ENCODE measurements around the gene VAV3. TPM values are rescaled to one million over a fixed set of nuclear protein-coding genes. Genes with fewer than 3 reads are reported as not detected.
"Not testable (repeated sequence)": the region's sequence is repeated elsewhere in the genome, so short reads cannot be mapped to it uniquely, and the experiment has no call there.

The VAV3 gene
- total RNA-seq, 1 donor from 2014 or later = 1.1 TPM

DNA sequence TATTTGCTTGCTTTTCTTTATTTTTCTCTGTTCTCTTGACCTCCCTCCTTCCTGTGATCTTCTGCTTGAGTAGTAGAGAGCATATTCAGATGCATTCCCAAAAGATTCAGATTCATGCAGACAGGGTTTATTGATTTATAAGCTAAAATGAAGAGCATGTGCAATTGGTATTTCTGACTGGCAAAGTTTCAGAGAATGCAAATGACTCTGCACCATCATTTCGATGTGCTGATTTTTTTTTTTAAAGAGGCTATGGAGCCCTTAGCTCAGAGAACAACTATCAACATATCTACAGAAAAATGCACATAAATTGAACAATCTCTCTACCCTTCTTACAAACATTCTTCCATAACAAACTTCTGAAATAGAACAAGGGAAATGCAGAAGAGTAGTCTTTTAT lies 312.0 kb downstream of the VAV3 start:
- no peak for DNase-seq (ENCODE audit: low read depth, low spot score)

DNA sequence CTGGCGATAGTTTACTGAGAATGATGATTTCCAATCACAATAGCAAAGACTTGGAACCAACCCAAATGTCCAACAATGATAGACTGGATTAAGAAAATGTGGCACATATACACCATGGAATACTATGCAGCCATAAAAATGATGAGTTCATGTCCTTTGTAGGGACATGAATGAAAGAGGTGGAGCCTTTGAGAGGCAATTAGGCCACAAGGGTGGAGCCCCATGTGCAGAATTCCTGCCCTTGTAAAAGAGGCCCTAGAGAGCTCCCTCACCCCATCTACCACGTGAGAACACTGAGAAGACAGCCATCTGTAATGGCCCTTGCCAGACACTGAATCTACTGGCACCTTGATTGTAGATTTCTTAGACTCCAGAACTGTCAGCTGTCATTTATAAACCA lies 314.2 kb downstream of the VAV3 start:
- DNase-seq (ENCODE audit: low read depth, low spot score) = not testable (repeated sequence)

GRCh38 chr1:107649023-107649422 lies 316.0 kb downstream of the VAV3 start:
- no peak for DNase-seq (ENCODE audit: low read depth, low spot score)

DNA sequence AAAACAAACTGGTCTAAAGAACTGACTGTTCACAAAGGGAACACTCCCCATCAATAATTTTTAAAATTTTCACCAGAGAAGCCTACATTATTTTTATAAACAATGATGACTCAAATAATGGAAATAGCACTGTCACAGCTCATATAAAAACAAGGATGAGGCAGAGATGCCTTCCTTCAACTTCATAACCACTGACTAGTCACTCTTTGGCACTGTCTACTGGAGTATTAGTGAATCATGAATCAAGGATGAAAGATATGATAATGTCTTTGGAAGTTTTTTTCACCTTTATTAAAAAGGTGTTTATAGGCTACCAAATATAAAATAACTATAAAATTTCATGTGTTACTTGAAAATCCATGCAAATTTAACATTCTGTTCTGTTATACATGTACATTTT lies 316.9 kb downstream of the VAV3 start:
- DNase-seq (ENCODE audit: low read depth, low spot score) = no peak

GRCh38 chr1:107647012-107647411 lies 318.0 kb downstream of the VAV3 start:
- no peak for DNase-seq (ENCODE audit: low read depth, low spot score)

GRCh38 chr1:107643766-107644165 lies 321.2 kb downstream of the VAV3 start:
- DNase-seq (ENCODE audit: low read depth, low spot score) = no peak

DNA sequence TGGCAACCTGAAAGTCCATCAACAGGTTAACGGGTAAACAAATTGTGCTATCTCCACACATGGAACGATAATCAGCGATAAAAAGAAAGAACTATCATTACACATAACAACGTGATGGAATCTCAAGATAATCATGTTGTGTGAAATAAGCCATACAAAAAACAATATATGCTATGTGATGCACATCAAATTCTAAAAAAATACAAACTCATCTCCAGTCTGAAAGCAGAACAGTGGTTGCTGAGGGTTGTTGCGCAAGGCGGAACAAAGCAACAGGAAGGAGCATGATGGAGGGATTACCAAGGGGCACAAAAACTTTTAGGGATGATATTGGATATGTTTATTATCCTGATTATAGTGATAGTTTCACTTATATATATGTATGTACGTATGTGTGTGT lies 324.8 kb downstream of the VAV3 start:
- no peak for DNase-seq (ENCODE audit: low read depth, low spot score)

- no peak for DNase-seq (ENCODE audit: low read depth, low spot score)
Observed at GRCh38 chr1:107637101-107637500, 327.9 kb downstream of the VAV3 start.

GRCh38 chr1:107633596-107633995 lies 331.4 kb downstream of the VAV3 start:
- DNase-seq (ENCODE audit: low read depth, low spot score) = no peak

GRCh38 chr1:107626073-107626796 lies 338.7 kb downstream of the VAV3 start:
- DNase-seq (ENCODE audit: low read depth, low spot score) = no peak

- no peak for DNase-seq (ENCODE audit: low read depth, low spot score)
Observed at GRCh38 chr1:107625405-107626029, 339.5 kb downstream of the VAV3 start.

DNA sequence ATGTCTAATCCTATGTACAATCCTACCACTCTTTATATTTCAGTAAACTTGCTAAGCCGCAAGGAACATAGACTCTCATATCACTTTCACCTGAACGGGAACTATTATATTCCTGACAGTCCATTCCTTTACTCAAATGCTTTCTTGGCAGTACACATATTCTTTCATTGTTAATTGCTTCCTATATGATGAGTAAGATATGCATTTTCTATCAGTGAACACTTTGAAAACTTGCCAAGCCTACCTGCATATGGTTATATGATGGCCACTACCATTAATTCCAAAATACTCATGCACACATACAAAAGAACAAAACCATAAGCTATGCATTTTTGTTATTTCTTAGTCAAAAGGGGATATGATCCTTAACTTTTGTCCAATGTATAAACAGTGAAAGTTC lies 341.5 kb downstream of the VAV3 start:
- no peak for DNase-seq (ENCODE audit: low read depth, low spot score)

DNA sequence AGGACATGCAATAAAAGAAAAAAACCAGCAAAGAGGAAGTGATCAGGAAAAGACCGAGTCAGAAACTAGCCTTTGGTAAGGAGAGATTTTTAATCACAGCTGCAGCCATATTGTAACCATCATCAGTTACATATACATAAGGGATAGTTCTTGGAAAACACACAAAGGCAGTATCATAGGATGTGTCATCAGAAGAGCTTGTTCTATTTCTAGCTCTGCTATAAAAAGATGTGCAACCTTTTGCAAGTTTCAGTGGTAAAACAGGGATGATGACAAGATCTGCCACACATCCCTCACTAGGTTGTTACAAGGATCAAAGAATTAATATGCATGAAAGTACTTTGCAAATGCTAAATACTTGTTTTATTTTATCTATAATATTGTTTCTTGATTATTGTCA lies 342.0 kb downstream of the VAV3 start:
- DNase-seq (ENCODE audit: low read depth, low spot score) = no peak

- DNase-seq (ENCODE audit: low read depth, low spot score) = no peak
Observed at GRCh38 chr1:107622535-107622934, 342.4 kb downstream of the VAV3 start.

DNA sequence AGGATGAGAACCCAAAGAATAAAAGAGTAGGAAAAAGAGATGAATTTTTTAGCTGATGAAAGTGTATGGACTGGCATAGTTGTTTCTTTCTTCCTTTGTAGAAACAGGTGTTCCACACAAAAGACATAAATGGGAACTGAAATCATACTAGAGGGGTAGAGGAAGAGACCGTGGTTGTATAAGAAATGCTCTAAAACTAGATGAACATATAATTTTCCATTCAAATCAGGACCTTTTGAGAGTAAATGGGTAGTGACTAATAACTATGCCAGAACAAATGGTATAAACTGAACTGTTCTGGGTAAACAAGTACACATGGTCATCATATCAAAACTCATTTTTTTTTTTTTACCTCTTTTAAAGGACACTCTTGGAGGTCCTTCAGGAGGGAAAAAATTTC lies 344.2 kb downstream of the VAV3 start:
- DNase-seq (ENCODE audit: low read depth, low spot score) = no peak

DNA sequence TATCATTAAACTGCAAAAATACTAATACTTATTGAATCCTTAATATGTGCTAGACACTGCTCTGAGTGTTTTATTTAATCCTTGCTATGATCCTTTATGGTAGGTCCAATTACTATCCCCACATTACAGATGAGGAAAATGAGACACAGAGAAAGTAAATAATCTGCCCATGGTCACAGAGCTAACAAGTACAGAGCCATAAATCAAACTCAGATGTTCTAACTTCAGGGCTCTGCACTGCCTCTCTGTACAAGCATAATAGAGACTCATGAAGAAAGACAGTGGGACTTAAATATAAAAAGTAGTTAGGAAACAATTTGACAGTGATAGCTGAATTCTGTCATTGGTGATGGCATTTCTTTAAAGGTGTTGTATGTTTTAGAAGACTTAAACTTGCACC lies 346.4 kb downstream of the VAV3 start:
- DNase-seq (ENCODE audit: low read depth, low spot score) = no peak

DNA sequence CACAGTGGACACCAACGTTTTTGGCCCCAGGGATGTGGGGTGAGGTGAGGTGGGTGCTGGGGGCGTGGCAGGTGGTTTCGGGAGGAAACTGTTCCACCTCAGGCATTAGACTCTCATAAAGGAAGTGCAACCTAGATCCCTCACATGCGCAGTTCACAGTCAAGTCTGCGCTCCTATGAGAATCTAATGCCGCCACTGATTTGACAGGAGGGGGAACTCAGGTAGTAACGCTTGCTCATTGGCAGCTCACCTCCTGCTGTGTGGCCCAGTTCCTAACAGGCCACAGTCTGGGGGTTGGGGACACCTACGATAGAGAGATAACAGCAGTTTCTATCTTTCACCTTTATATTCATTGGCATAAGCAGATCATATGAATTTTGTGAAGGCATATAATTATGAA lies 347.1 kb downstream of the VAV3 start:
- DNase-seq (ENCODE audit: low read depth, low spot score) = no peak

- no peak for DNase-seq (ENCODE audit: low read depth, low spot score)
Observed at GRCh38 chr1:107617456-107617855, 347.5 kb downstream of the VAV3 start.

GRCh38 chr1:107609808-107610207 lies 355.2 kb downstream of the VAV3 start:
- no peak for DNase-seq (ENCODE audit: low read depth, low spot score)

DNA sequence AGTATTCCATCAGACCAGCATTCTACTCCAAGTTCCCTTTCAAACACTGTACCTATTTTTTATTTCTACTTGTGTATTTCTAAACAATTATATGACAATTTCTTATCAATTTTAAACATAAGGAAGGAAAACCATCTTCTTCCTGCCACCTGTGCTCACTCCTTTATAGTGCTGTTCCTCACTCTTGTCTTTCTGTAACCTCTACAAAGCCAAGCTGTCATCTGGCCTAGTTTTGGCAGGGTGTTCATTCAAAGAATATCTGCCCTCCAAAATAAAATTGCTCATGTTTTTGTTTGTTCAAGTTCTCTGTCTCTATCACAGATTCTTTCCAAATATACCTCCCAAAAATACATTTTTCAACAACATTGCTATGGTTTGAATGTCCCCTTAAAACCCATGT lies 360.2 kb downstream of the VAV3 start:
- DNase-seq (ENCODE audit: low read depth, low spot score) = no peak

DNA sequence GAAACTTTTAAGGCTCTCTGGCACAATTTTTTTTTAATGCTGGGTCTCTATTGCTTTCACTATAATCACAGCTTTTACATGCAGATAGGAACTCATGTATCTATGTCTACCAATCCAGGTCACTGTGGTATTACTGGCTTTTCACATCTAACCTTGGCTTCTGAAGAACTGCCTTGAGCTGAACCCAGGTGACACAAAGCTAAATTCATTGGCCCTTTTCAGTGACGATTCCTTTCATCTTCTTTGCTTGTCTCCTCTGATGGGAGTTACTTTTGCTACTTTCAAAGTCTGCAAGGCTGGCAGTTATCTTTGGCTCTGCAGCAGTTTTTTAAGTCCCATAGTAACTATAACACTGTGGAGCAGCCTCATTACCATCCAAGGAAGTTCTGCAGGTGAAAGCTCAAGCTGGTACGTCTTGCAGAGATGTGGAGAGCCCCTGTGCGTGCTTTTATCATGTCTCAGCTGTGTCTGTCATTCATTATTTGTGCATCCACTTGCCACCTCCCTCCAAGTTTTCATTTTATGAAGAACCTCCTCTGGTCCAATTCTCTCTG lies 364.3 kb downstream of the VAV3 start:
- DNase-seq (ENCODE audit: low read depth, low spot score) = no peak

- DNase-seq (ENCODE audit: low read depth, low spot score) = no peak
Observed at GRCh38 chr1:107599220-107599619, 365.8 kb downstream of the VAV3 start.

DNA sequence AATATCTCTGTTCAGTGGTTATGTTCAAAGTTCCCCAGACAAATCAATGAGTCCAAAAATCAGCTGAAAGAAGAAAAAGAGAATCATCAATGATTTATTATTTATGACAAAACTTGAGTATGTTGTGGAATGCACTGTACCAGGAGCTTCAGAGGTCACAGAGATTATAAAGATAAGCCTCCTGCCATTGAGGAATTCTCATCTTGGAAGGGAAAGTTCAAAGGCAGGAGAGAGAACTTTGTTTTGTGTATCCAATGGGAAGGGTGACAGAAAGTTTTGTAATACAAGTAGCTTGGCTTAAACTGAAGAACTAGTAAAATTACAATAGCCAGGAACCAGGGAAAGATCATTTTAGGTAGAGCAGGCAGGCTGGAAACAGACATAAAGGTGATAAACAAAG lies 367.7 kb downstream of the VAV3 start:
- no peak for DNase-seq (ENCODE audit: low read depth, low spot score)

Measured in pulmonary artery endothelial cell (primary cell).